Natural killer cell treated with Interleukin-12 subunit alpha and Interleukin-12 subunit beta and Interleukin-15 and Interleukin-18, amount 100 ng/mL, for 72 hours (primary cell): ENCODE results near the gene LRRC45. TPM values are rescaled to one million over a fixed set of nuclear protein-coding genes. Genes with fewer than 3 reads are reported as not detected.

Experiments
- ATAC-seq, 2 donors: fragments of 150-1000 bp; cut with Tn5 transposase in 1 of 2; sonication (Bioruptor Pico), chemical (Tn5 transposase) in 1 of 2; 2 replicates each; pipeline ENCODE4 v1.10.0; 2021
- DNase-seq: peaks from one replicate; pipeline ENCODE4 v3.0.0; 2022; ENCODE audit warnings: low spot score
- H3K27ac Mint-ChIP-seq, 2 donors: 1 replicate in 1 of 2; 2 replicates in 1 of 2; pipeline ENCODE4 v1.8.0; 2022; ENCODE audit warnings: mixed read lengths in 2 of 2, mild to moderate bottlenecking in 1 of 2, moderate library complexity in 1 of 2
- H3K27me3 Mint-ChIP-seq, 2 donors: 1 replicate in 1 of 2; 2 replicates in 1 of 2; pipeline ENCODE4 v1.8.0; 2022; ENCODE audit warnings: mixed read lengths in 2 of 2
- H3K36me3 Mint-ChIP-seq: one replicate; pipeline ENCODE4 v1.8.0; 2022; ENCODE audit warnings: mixed read lengths
- H3K4me1 Mint-ChIP-seq, 2 donors: 1 replicate in 1 of 2; 2 replicates in 1 of 2; pipeline ENCODE4 v1.8.0; 2022; ENCODE audit warnings: low read depth in 2 of 2, mixed read lengths in 2 of 2, mild to moderate bottlenecking in 1 of 2
- H3K4me3 Mint-ChIP-seq: one replicate; pipeline ENCODE4 v1.8.0; 2022; ENCODE audit warnings: mixed read lengths
- H3K9me3 Mint-ChIP-seq: 2 replicates; pipeline ENCODE4 v1.8.0; 2022; ENCODE audit warnings: mixed read lengths
- total RNA-seq, 2 donors: library from RNA; stranded (reverse); gene quantifications; one replicate each; pipeline ENCODE4 v1.2.3, GENCODE V29; 2022

LRRC45 gene
- total RNA-seq, 2 donors from 2014 or later, result 16.1 to 42.3 TPM

GRCh38 chr17:82025401-82026107 lies 2.4 kb downstream of the LRRC45 start:
- Mint-ChIP-seq H3K4me1 (peaks cover 20 to 22% of the 10 kb centered on the region in 2 donors), H3K9me3 (no peaks in the 10 kb centered on the region), H3K4me3 (no peak overlapping the region), H3K27me3 (no peaks in the 10 kb centered on the region), H3K36me3 (no peaks in the 10 kb centered on the region), H3K27ac (no peak overlapping the region)
- no peak for ATAC-seq
- DNase-seq, result no peak

- ATAC-seq, result no peak
- H3K36me3 Mint-ChIP-seq, result no peaks in the 10 kb centered on the region
- DNase-seq, result no peak
- H3K27me3 Mint-ChIP-seq, result no peaks in the 10 kb centered on the region
- no peak overlapping the region for H3K4me3 Mint-ChIP-seq
- H3K4me1 Mint-ChIP-seq, result peaks cover 14% of the 10 kb centered on the region in 2 donors
- no peaks in the 10 kb centered on the region for H3K9me3 Mint-ChIP-seq
- no peak overlapping the region for H3K27ac Mint-ChIP-seq
Measured at GRCh38 chr17:82028246-82028645, 5.1 kb downstream of the LRRC45 start.

DNA sequence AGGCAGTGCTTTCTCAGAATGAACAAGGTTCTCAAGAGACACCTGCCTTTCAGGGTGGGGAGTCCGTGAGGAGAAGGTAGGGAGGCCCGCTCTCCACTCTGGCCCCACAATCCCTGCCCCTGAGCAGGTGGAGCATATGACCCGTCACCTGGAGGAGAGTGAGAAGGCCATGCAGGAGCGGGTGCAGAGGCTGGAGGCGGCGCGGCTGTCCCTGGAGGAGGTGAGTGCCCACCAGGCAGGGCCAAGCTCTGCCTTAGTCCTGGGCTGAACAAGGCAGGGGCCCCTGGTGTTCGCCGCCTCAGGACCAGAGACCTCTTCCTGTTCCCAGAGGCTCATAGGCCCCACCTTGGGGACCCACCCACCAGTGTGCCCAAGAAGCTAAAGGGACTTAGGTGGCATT lies 5.9 kb downstream of the LRRC45 start:
- H3K9me3 Mint-ChIP-seq, result no peaks in the 10 kb centered on the region
- no peak for DNase-seq
- no peak for ATAC-seq
- no peak overlapping the region for H3K4me3 Mint-ChIP-seq
- no peak overlapping the region for H3K27ac Mint-ChIP-seq
- peaks cover 10% of the 10 kb centered on the region in 2 donors for H3K4me1 Mint-ChIP-seq
- no peaks in the 10 kb centered on the region for H3K36me3 Mint-ChIP-seq
- no peaks in the 10 kb centered on the region for H3K27me3 Mint-ChIP-seq

DNA sequence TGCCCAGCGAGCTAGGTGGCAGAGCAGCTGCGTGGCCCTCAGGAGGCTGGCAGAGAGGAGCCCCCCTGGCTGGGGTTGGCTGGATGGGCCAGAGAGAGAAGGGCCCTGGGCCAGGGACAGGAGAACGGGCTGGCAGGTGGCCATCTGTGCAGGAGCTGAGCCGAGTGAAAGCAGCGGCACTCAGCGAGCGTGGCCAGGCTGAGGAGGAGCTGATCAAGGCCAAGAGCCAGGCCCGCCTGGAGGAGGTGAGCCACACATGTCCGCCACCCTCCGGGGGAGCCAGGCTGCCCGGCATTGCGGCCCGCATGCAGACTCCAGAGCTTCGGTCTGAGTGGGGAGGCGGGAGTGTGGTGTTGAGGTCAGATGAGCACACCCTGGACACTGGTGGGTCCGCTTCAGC lies 6.3 kb downstream of the LRRC45 start:
- ATAC-seq (no peak), DNase-seq (no peak)
- H3K27ac Mint-ChIP-seq, result no peak overlapping the region

GRCh38 chr17:82029990-82030469 lies 6.9 kb downstream of the LRRC45 start:
- Mint-ChIP-seq H3K4me1 (peaks cover 9 to 10% of the 10 kb centered on the region in 2 donors), H3K27ac (no peak overlapping the region), H3K36me3 (no peaks in the 10 kb centered on the region), H3K27me3 (no peaks in the 10 kb centered on the region), H3K9me3 (no peaks in the 10 kb centered on the region), H3K4me3 (peak overlapping the region; percentile 85)
- ATAC-seq, result no peak
- DNase-seq, result no peak

More for the DNA sequence above, 6.3 kb downstream of the LRRC45 start:
- Mint-ChIP-seq H3K4me1 (peaks cover 6 to 10% of the 10 kb centered on the region in 2 donors), H3K9me3 (no peaks in the 10 kb centered on the region), H3K27me3 (no peaks in the 10 kb centered on the region), H3K4me3 (peak overlapping the region; percentile 51), H3K36me3 (no peaks in the 10 kb centered on the region)

GRCh38 chr17:82030470-82031302 lies 7.6 kb downstream of the LRRC45 start:
- no peaks in the 10 kb centered on the region for H3K27me3 Mint-ChIP-seq
- H3K9me3 Mint-ChIP-seq, result no peaks in the 10 kb centered on the region
- H3K4me3 Mint-ChIP-seq, result peak overlapping the region; percentile 85
- DNase-seq (peak; percentile 86), ATAC-seq (peak; percentile 79 to 88)
- H3K36me3 Mint-ChIP-seq, result no peaks in the 10 kb centered on the region
- no peak overlapping the region for H3K27ac Mint-ChIP-seq
- peaks cover 11 to 16% of the 10 kb centered on the region in 2 donors for H3K4me1 Mint-ChIP-seq

- no peaks in the 10 kb centered on the region for H3K36me3 Mint-ChIP-seq
- no peaks in the 10 kb centered on the region for H3K9me3 Mint-ChIP-seq
- DNase-seq, result no peak
- H3K4me1 Mint-ChIP-seq, result peaks cover 11 to 13% of the 10 kb centered on the region in 2 donors
- H3K27me3 Mint-ChIP-seq, result no peaks in the 10 kb centered on the region
- peak within 1 kb of the TSS; percentile 85 for H3K4me3 Mint-ChIP-seq
- ATAC-seq, result peak; percentile 7 to 28
- H3K27ac Mint-ChIP-seq, result no peak within 1 kb of the TSS
Measured at GRCh38 chr17:82031303-82031884, 8.3 kb downstream of the LRRC45 start, which contains the start of gene RAC3. Gene RAC3, plus strand, starts transcription at chr17:82031678. Its CDS starts 84 bp downstream, at chr17:82031762.

- H3K9me3 Mint-ChIP-seq, result no peaks in the 10 kb centered on the region
- peaks cover 11 to 13% of the 10 kb centered on the region in 2 donors for H3K4me1 Mint-ChIP-seq
- no peak overlapping the region for H3K27ac Mint-ChIP-seq
- H3K36me3 Mint-ChIP-seq, result no peaks in the 10 kb centered on the region
- H3K27me3 Mint-ChIP-seq, result no peaks in the 10 kb centered on the region
- no peak for DNase-seq
- peak in 1 of 2 donors; percentile 24 for ATAC-seq
- H3K4me3 Mint-ChIP-seq, result no peak overlapping the region
Measured at GRCh38 chr17:82031885-82032627, 9.0 kb downstream of the LRRC45 start.

DNA sequence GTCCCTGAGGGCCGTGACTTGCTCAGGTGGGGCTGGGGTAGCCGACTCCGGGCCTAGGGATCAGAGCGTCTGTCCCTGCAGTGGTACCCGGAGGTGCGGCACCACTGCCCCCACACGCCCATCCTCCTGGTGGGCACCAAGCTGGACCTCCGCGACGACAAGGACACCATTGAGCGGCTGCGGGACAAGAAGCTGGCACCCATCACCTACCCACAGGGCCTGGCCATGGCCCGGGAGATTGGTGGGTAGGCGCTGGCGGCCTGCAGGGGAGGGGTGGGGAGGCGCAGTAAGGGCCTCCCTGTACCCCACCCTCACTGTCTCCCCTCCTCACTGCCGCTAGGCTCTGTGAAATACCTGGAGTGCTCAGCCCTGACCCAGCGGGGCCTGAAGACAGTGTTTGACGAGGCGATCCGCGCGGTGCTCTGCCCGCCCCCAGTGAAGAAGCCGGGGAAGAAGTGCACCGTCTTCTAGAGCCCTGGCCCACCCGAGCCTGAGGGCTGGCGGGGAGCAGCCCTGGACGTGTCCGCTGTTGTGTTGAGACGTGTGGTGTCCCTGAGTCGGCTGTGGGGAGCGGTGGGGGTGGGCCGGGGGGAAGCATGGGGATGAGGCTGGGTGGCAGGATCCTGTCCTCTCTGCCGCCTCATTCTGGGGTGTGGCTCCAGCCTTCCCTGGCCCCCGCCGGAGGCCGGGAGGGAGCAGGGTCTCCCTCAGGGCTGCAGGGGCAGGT lies 10.4 kb downstream of the LRRC45 start:
- Mint-ChIP-seq H3K4me3 (no peak overlapping the region), H3K4me1 (peaks cover 18 to 20% of the 10 kb centered on the region in 2 donors), H3K27me3 (no peaks in the 10 kb centered on the region), H3K9me3 (no peaks in the 10 kb centered on the region), H3K36me3 (no peaks in the 10 kb centered on the region), H3K27ac (no peak overlapping the region)
- DNase-seq (no peak), ATAC-seq (no peak)

DNA sequence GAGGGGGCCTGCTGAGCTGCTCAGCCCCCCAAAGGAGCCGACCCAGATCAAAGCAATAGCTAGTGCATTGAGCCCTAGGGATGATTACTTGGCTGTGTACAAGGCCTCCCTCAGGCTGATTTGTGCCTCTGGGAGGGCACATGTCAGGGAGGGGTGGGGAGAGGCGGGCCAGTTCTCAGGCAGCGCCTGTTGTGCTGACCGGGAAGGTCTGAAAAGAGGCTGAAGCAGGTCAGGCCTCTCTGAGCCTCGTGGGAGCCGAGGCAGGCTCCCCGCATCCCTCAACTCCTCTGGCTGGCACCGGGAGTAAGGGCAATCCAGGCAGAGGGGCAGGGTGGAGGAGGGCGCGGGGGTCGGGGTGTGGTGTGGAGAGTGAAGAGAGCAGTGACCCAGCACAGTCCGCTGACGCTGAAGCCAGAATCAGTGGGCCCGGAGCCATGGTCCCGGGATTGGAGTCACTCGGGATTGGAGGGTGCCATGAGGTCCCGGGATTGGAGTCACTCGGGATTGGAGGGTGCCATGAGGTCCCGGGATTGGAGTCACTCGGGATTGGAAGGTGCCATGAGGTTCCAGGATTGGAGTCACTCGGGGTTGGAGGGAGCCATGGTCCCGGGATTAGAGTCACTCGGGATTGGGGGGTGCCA lies 11.4 kb downstream of the LRRC45 start:
- DNase-seq, result no peak
- ATAC-seq, result no peak
- Mint-ChIP-seq H3K9me3 (no peaks in the 10 kb centered on the region), H3K4me3 (no peak overlapping the region), H3K27ac (no peak overlapping the region), H3K27me3 (no peaks in the 10 kb centered on the region), H3K36me3 (no peaks in the 10 kb centered on the region), H3K4me1 (peaks cover 15 to 22% of the 10 kb centered on the region in 2 donors)

- DNase-seq (no peak), ATAC-seq (no peak)
- Mint-ChIP-seq H3K4me3 (peak overlapping the region; percentile 12), H3K27ac (no peak overlapping the region), H3K9me3 (no peaks in the 10 kb centered on the region), H3K4me1 (peaks cover 12 to 18% of the 10 kb centered on the region in 2 donors), H3K36me3 (no peaks in the 10 kb centered on the region), H3K27me3 (no peaks in the 10 kb centered on the region)
Measured at GRCh38 chr17:82035488-82035887, 12.4 kb downstream of the LRRC45 start.

DNA sequence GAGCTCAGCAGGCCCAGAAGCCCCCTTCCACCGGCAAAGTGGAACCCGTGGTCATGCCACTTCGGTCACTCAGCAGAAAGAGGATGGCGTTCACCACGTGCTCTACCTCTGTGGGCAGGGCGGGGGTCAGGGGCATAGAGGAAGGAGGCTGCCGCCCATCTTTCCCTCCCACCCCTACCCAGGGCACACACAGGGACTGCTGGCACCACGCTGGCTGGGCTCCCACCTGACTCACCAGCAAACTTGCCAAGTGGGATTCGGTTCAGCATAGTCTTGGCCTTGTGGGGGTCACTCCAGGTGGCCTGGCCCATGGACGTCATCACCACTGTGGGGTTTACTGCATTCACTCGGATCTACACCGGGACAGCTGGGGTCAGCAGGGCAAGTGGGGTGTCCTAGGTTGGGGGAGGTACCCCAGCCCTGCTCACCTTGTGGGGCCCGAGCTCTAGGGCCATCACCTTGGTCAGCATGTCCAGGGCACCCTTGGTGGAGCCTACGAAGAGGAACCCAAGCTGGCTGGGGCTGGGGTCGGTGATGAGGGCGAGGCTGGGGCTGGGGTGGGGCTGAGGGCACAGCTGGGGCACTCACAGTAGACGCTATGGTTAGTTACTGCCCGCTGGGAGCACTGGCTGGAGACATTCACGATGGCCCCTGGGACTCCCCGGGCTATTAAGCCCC lies 13.0 kb downstream of the LRRC45 start:
- H3K4me3 Mint-ChIP-seq, result peak overlapping the region; percentile 80
- H3K27ac Mint-ChIP-seq, result no peak overlapping the region
- no peak for DNase-seq
- no peaks in the 10 kb centered on the region for H3K9me3 Mint-ChIP-seq
- ATAC-seq, result no peak
- H3K4me1 Mint-ChIP-seq, result peaks cover 12 to 17% of the 10 kb centered on the region in 2 donors
- no peaks in the 10 kb centered on the region for H3K36me3 Mint-ChIP-seq
- no peaks in the 10 kb centered on the region for H3K27me3 Mint-ChIP-seq
